Kidney (tissue), 14 donors: ENCODE results near the gene TMEM266. TPM values are rescaled to one million over a fixed set of nuclear protein-coding genes. Genes with fewer than 3 reads are reported as not detected.

Experiments used
- DNase-seq, 5 donors: peaks; one replicate each; pipeline ENCODE4 v3.0.0-alpha.2; 2013 to 2020
- FAIRE-seq: peaks from 2 replicates; lab custom pipeline; 2012; peaks lifted over from hg19 to GRCh38; lab: Jason Lieb, UNC
- H3K27ac ChIP-seq, 2 donors: one replicate each; pipeline ENCODE4 v1.7.0; 2013; ENCODE audit warnings: low read depth in 2 of 2, low read length in 2 of 2, inconsistent platforms in 1 of 2
- H3K27me3 ChIP-seq: one replicate; pipeline ENCODE4 v1.7.1; 2013; ENCODE audit warnings: low read length, inconsistent platforms; ENCODE audit not compliant: control insufficient read depth, insufficient read depth
- H3K36me3 ChIP-seq, 3 donors: one replicate each; pipeline versions ENCODE4 v1.7.0 to v1.7.1; 2013; ENCODE audit warnings: low read length in 3 of 3, control low read depth in 1 of 3, inconsistent platforms in 1 of 3; ENCODE audit not compliant: insufficient read depth in 3 of 3, control insufficient read depth in 2 of 3
- H3K4me1 ChIP-seq, 3 donors: one replicate each; pipeline versions ENCODE4 v1.7.0 to v1.7.1; 2013; ENCODE audit warnings: low read length in 3 of 3, inconsistent platforms in 1 of 3, low read depth in 1 of 3; ENCODE audit not compliant: control insufficient read depth in 2 of 3, insufficient read depth in 2 of 3
- H3K4me3 ChIP-seq, 3 donors: one replicate each; pipeline versions ENCODE4 v1.7.0 to v1.8.1; 2013; ENCODE audit warnings: low read length in 3 of 3, control low read depth in 1 of 3, inconsistent platforms in 1 of 3
- H3K9ac ChIP-seq, 3 donors: one replicate each; pipeline versions ENCODE4 v1.7.0 to v1.7.1; 2013; ENCODE audit warnings: low read length in 3 of 3, control low read depth in 1 of 3, inconsistent platforms in 1 of 3
- H3K9me3 ChIP-seq, 3 donors: one replicate each; pipeline versions ENCODE4 v1.7.0 to v1.7.1; 2013; ENCODE audit warnings: low read length in 3 of 3, control low read depth in 1 of 3, inconsistent platforms in 1 of 3; ENCODE audit not compliant: control insufficient read depth in 2 of 3, insufficient read depth in 1 of 3
- intact Hi-C: fragments of 100-400 bp; cut with DNase I; formaldehyde crosslinking; loops from one replicate; pipeline ENCODE4 v1.11.1; 2022
- polyA plus RNA-seq: library from polyadenylated mRNA; stranded (reverse); fragments of 350-450 nt; fragmentation: Illumina TruSeq; extraction: RNeasy Lipid Tissue Mini Kit (QIAGEN cat#74804); gene quantifications from one replicate; pipeline ENCODE4 v1.2.3, GENCODE V29; 2014; ENCODE audit warnings: low read depth, low replicate concordance; ENCODE audit not compliant: insufficient read depth
- total RNA-seq: library from RNA; stranded (reverse); fragmentation: NEBNext Ultra II Directional; extraction: Animal tissue kit (Norgen Biotek cat#: 25700); gene quantifications from one replicate; pipeline ENCODE4 v1.2.1, GENCODE V29; 2021
- TF ChIP-seq, protein P1 (sequence below): IDR thresholded peaks from 3 replicates; pipeline ENCODE4 v1.5.1; 2012; ENCODE audit warnings: mild to moderate bottlenecking, moderate library complexity, borderline replicate concordance; ENCODE audit not compliant: insufficient read depth; ENCODE audit errors: extremely low read depth
- donor health status: control.
- donor health status: control.
- donor health status: control.
- donor health status: control.
- donor health status: control.
- donor health status: DM: yes; HTN: yes; CAD: no.
- donor health status: Normal renal cell carcinoma (clear cell type).

TMEM266 gene
- total and polyA plus RNA-seq, 2 donors from 2014 or later, result 0.72 to 3.1 TPM

DNA sequence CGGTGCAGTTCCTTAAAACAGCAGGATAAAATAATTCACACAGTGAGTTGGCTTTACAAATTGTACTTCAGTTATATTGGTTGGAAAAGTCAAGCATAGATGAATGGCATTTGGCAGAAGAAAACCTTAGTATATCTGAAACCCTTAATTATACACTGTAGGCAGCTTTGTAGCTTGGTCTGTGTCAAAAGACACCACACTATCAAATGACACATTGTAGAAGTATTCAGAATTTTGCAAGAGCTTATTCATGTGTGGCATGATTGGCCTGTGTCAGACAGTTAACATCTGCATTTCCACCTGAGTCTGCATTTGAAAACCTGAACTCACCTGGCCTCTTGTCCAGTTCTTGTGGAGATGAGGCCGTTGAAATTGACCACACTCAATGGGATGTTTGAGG is 13.8 kb downstream of the TMEM266 start:
- no peaks in the 10 kb centered on the region for H3K4me1 ChIP-seq
- TF ChIP-seq, protein P1, sequence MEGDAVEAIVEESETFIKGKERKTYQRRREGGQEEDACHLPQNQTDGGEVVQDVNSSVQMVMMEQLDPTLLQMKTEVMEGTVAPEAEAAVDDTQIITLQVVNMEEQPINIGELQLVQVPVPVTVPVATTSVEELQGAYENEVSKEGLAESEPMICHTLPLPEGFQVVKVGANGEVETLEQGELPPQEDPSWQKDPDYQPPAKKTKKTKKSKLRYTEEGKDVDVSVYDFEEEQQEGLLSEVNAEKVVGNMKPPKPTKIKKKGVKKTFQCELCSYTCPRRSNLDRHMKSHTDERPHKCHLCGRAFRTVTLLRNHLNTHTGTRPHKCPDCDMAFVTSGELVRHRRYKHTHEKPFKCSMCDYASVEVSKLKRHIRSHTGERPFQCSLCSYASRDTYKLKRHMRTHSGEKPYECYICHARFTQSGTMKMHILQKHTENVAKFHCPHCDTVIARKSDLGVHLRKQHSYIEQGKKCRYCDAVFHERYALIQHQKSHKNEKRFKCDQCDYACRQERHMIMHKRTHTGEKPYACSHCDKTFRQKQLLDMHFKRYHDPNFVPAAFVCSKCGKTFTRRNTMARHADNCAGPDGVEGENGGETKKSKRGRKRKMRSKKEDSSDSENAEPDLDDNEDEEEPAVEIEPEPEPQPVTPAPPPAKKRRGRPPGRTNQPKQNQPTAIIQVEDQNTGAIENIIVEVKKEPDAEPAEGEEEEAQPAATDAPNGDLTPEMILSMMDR, result no peak
- no peaks in the 10 kb centered on the region for H3K9me3 ChIP-seq
- no peaks in the 10 kb centered on the region for H3K27me3 ChIP-seq
- FAIRE-seq, result no peak
- H3K9ac ChIP-seq, result no peak overlapping the region
- intact Hi-C loops, result no loop called here
- H3K4me3 ChIP-seq, result no peak overlapping the region
- no peak for DNase-seq
- no peak overlapping the region for H3K27ac ChIP-seq
- H3K36me3 ChIP-seq, result no peaks in the 10 kb centered on the region

DNA sequence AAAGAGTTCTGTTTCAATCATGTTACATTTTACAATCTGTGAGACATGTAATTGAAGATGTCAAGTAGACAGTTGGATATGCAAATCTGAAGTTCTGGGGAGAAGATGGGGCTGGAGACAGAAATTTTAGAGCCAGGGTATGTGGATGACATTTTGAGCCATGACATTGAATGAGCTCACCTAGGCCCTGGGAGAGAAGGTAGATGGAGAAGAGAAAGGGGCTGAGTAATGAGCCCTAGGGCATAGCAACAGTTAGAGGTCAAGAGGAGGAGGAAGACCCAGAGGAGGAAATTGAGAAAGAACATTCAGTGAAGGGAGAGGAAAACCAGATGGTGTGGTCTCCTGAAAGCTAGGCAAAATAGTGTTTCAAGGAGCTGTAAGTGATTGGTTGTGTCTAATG is 15.3 kb downstream of the TMEM266 start:
- H3K36me3 ChIP-seq, result no peaks in the 10 kb centered on the region
- no peaks in the 10 kb centered on the region for H3K9me3 ChIP-seq
- intact Hi-C loops, result no loop called here
- H3K4me3 ChIP-seq, result no peak overlapping the region
- H3K4me1 ChIP-seq, result no peaks in the 10 kb centered on the region
- TF ChIP-seq, protein P1, result no peak
- no peak overlapping the region for H3K9ac ChIP-seq
- no peak for DNase-seq
- H3K27ac ChIP-seq, result no peak overlapping the region
- no peak for FAIRE-seq
- H3K27me3 ChIP-seq, result no peaks in the 10 kb centered on the region

DNA sequence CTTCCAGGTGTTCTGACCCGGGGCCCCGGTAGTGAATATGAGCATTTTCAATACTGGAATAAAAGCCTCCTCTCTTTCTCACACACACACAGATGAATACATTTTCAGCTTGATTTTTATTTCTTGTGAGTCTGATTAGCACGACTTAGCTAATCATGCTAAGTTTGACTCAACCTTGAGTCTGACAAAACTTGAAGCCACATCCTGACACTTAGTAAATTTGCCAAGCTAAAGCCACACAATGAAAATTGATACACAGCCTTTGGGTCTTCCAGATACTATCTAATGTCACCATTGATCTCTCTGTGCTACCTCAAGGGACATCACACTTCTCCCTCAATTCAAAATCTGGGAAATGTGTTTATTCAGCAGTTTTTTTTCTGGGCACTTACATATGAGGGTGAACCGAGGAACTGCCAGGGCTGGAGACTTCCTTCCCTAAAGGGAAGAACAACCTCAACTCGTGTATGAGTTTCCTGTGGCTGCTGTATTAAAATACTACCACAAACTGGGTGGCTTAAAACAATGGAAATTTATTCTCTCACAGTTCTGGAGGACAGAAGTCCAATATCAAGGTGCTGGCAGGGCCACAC is 18.6 kb downstream of the TMEM266 start:
- DNase-seq, result no peak
- Histone ChIP-seq H3K9ac (no peak overlapping the region), H3K4me1 (no peaks in the 10 kb centered on the region), H3K4me3 (no peak overlapping the region), H3K9me3 (no peaks in the 10 kb centered on the region), H3K36me3 (no peaks in the 10 kb centered on the region), H3K27ac (no peak overlapping the region), H3K27me3 (no peaks in the 10 kb centered on the region)
- TF ChIP-seq, protein P1, result no peak
- intact Hi-C loops, result no loop called here
- no peak for FAIRE-seq

DNA sequence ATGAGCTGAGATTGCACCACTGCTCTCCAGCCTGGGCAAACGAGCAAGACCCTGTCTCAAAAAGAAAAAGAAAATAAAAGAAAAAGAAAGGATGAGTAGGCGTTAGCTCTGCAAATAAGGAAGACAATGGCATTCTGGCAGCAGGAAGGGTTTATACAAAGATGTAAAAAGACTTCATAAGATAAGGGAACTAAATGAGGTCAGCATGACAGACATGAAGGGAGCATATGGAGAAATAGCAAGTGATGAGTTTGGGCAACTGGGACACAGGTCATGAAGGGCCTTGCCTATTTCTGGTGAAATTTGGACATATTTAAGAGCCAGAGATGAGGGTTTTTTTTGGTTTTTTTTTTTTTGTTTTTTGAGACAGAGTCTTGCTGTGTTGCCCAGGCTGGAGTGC is 24.5 kb downstream of the TMEM266 start:
- Histone ChIP-seq H3K4me3 (no peak overlapping the region), H3K9ac (no peak overlapping the region), H3K36me3 (no peaks in the 10 kb centered on the region), H3K27me3 (no peaks in the 10 kb centered on the region), H3K4me1 (no peaks in the 10 kb centered on the region), H3K27ac (no peak overlapping the region), H3K9me3 (no peaks in the 10 kb centered on the region)
- TF ChIP-seq, protein P1, result no peak
- FAIRE-seq, result no peak
- intact Hi-C loops, result no loop called here
- no peak for DNase-seq
